ENCODE measurements around the gene SARDH. TPM values are rescaled to one million over a fixed set of nuclear protein-coding genes. Genes with fewer than 3 reads are reported as not detected.

The SARDH gene
- total and polyA plus RNA-seq, 11 donors, result 0.19 to 1.7 (median 0.69) TPM

GRCh38 chr9:133709015-133709611 is 29.0 kb downstream of the SARDH start:
- Histone ChIP-seq H3K36me3 (no peaks in the 10 kb centered on the region), H3K4me3 (no peak overlapping the region), H3K27ac (no peak overlapping the region), H3K9me3 (no peaks in the 10 kb centered on the region), H3K27me3 (peaks cover 0 to 19% (median 0%) of the 10 kb centered on the region in 9 donors), H3K4me1 (peaks cover 0 to 26% (median 6%) of the 10 kb centered on the region in 12 donors)
- intact Hi-C loops (cut with DNase I), result no loop called here
- DNase-seq (peak in 3 of 5 donors; percentile 14 to 53 (median 22)), ATAC-seq (no peak)
- TF ChIP-seq CTCF (IDR thresholded peaks at IDR 0.05) (peak in 1 of 12 donors; percentile 15), POLR2A (IDR thresholded peaks at IDR 0.05) (no peak)
- WGBS, 4 donors, result 67 to 80% (median 74%) methylated on average over 19 to 26 of the region's 26 CpGs

GRCh38 chr9:133708246-133709014 is 29.7 kb downstream of the SARDH start:
- no peaks in the 10 kb centered on the region for H3K9me3 ChIP-seq
- TF ChIP-seq CTCF (IDR thresholded peaks at IDR 0.05) (no peak), POLR2A (IDR thresholded peaks at IDR 0.05) (no peak)
- H3K36me3 ChIP-seq, result no peaks in the 10 kb centered on the region
- 90 to 92% (median 90%) methylated on average over 26 to 30 of the region's 30 CpGs for WGBS, 4 donors
- H3K4me1 ChIP-seq, result peaks cover 0 to 26% (median 6%) of the 10 kb centered on the region in 12 donors
- H3K4me3 ChIP-seq, result no peak overlapping the region
- H3K27me3 ChIP-seq, result peaks cover 0 to 25% (median 5%) of the 10 kb centered on the region in 9 donors
- intact Hi-C loops (cut with DNase I), result no loop called here
- ATAC-seq (no peak), DNase-seq (peak in 4 of 5 donors; percentile 4 to 41 (median 20))
- no peak overlapping the region for H3K27ac ChIP-seq

- intact Hi-C loops (cut with DNase I), result no loop called here
- no peak overlapping the region for H3K4me3 ChIP-seq
- ATAC-seq (no peak), DNase-seq (peak in 3 of 5 donors; percentile 4 to 37 (median 23))
- peaks cover 0 to 31% (median 9%) of the 10 kb centered on the region in 12 donors for H3K4me1 ChIP-seq
- H3K36me3 ChIP-seq, result no peaks in the 10 kb centered on the region
- H3K9me3 ChIP-seq, result no peaks in the 10 kb centered on the region
- TF ChIP-seq CTCF (IDR thresholded peaks at IDR 0.05) (no peak), POLR2A (IDR thresholded peaks at IDR 0.05) (no peak)
- peak overlapping the region in 8 of 12 donors; percentile 0 to 61 (median 52) for H3K27ac ChIP-seq
- WGBS, 4 donors, result 76 to 86% (median 83%) methylated on average over 11 to 15 of the region's 15 CpGs
- H3K27me3 ChIP-seq, result peaks cover 0 to 26% (median 9%) of the 10 kb centered on the region in 9 donors
Observed at GRCh38 chr9:133707763-133708245, 30.3 kb downstream of the SARDH start.

Measured in heart left ventricle (tissue), 16 donors.